HEK293 (cell line): ENCODE measurements around the gene EYS.

Experiments used
- CTCF ChIA-PET: fragments of 350-600 bp; formaldehyde crosslinking; extraction: SDS; loops from one replicate; lab custom pipeline; 2021; ENCODE audit warnings: antibody characterized with exemption; lab: Yijun Ruan, JAX
- POLR2A ChIA-PET: fragments of 300-600 bp; formaldehyde crosslinking; extraction: SDS; loops from one replicate; lab custom pipeline; 2020; ENCODE audit warnings: antibody characterized with exemption, inconsistent platforms; lab: Yijun Ruan, JAX
- H3K27ac ChIP-seq: fragments of 200-500 bp; sonication (Bioruptor generic); 2 replicates; pipeline ENCODE4 v1.5.1; 2014; ENCODE audit warnings: low read depth, low read length, control low read depth, inconsistent platforms; ENCODE audit errors: extremely low read depth
- H3K36me3 ChIP-seq, 2 experiments: fragments of 200-500 bp in 1 of 2; sonication (Bioruptor generic) in 1 of 2; 1 replicate in 1 of 2; 2 replicates in 1 of 2; pipeline ENCODE4 v1.5.1; 2014 to 2017; ENCODE audit warnings: inconsistent platforms in 2 of 2, low read length in 2 of 2; ENCODE audit not compliant: control insufficient read depth in 2 of 2, insufficient read depth in 1 of 2
- H3K4me1 ChIP-seq: fragments of 200-500 bp; sonication (Bioruptor generic); 2 replicates; pipeline ENCODE4 v1.5.1; 2014; ENCODE audit warnings: mild to moderate bottlenecking, low read length, inconsistent platforms; ENCODE audit not compliant: control insufficient read depth, insufficient read depth
- H3K4me3 ChIP-seq: 2 replicates; pipeline ENCODE4 v1.5.1; 2011; ENCODE audit warnings: low read depth, mild to moderate bottlenecking, control low read depth, low read length, moderate library complexity
- H3K9me3 ChIP-seq: fragments of 200-500 bp; sonication (Bioruptor generic); 2 replicates; pipeline ENCODE4 v1.5.1; 2014; ENCODE audit warnings: low read depth, low read length, inconsistent platforms; ENCODE audit not compliant: control insufficient read depth, insufficient read depth
- EGR2 ChIP-seq: fragments of 450-650 bp; formaldehyde crosslinking; IDR thresholded peaks from 2 replicates; pipeline ENCODE4 v1.5.1; 2016; ENCODE audit warnings: low read depth, missing biosample characterization, missing genetic modification characterization
- GLI2 ChIP-seq: fragments of 450-650 bp; formaldehyde crosslinking; IDR thresholded peaks from 2 replicates; pipeline ENCODE4; 2017; ENCODE audit warnings: missing biosample characterization, missing genetic modification characterization, low read depth, borderline replicate concordance
- OVOL3 ChIP-seq: fragments of 450-650 bp; formaldehyde crosslinking; IDR thresholded peaks from 2 replicates; pipeline ENCODE4 v1.5.1; 2016; ENCODE audit warnings: missing biosample characterization, missing genetic modification characterization
- REPIN1 ChIP-seq: fragments of 450-650 bp; formaldehyde crosslinking; IDR thresholded peaks from 2 replicates; pipeline ENCODE4 v1.5.1; 2017; ENCODE audit warnings: missing biosample characterization, missing genetic modification characterization, low read depth
- SP7 ChIP-seq: fragments of 450-650 bp; formaldehyde crosslinking; IDR thresholded peaks from 2 replicates; pipeline ENCODE4 v1.5.1; 2016; ENCODE audit warnings: missing biosample characterization, missing genetic modification characterization
- WT1 ChIP-seq: fragments of 450-650 bp; formaldehyde crosslinking; IDR thresholded peaks from 2 replicates; pipeline ENCODE4 v1.5.1; 2016; ENCODE audit warnings: missing biosample characterization, missing genetic modification characterization
- ZBTB11 ChIP-seq: fragments of 450-650 bp; formaldehyde crosslinking; conservative IDR thresholded peaks from 2 replicates; pipeline ENCODE4 v1.5.1; 2016; ENCODE audit warnings: low read depth, missing biosample characterization, missing genetic modification characterization
- ZBTB17 ChIP-seq: fragments of 450-650 bp; formaldehyde crosslinking; IDR thresholded peaks from 2 replicates; pipeline ENCODE4 v1.5.1; 2016; ENCODE audit warnings: missing biosample characterization, missing genetic modification characterization
- ZFP41 ChIP-seq: fragments of 450-650 bp; formaldehyde crosslinking; IDR thresholded peaks from 2 replicates; pipeline ENCODE4 v1.5.1; 2016; ENCODE audit warnings: missing biosample characterization, missing genetic modification characterization, borderline replicate concordance
- ZFP69B ChIP-seq: fragments of 450-650 bp; formaldehyde crosslinking; IDR thresholded peaks from 2 replicates; pipeline ENCODE4 v1.5.1; 2016; ENCODE audit warnings: missing biosample characterization, missing genetic modification characterization
- ZNF121 ChIP-seq: fragments of 450-650 bp; formaldehyde crosslinking; IDR thresholded peaks from 2 replicates; pipeline ENCODE4 v1.5.1; 2016; ENCODE audit warnings: missing biosample characterization, missing genetic modification characterization
- ZNF133 ChIP-seq: fragments of 450-650 bp; formaldehyde crosslinking; IDR thresholded peaks from 2 replicates; pipeline ENCODE4 v1.5.1; 2016; ENCODE audit warnings: missing biosample characterization, missing genetic modification characterization
- ZNF138 ChIP-seq: fragments of 450-650 bp; formaldehyde crosslinking; IDR thresholded peaks from 2 replicates; pipeline ENCODE4 v1.5.1; 2016; ENCODE audit warnings: missing biosample characterization, missing genetic modification characterization, borderline replicate concordance
- ZNF223 ChIP-seq: fragments of 450-650 bp; formaldehyde crosslinking; IDR thresholded peaks from 2 replicates; pipeline ENCODE4 v1.5.1; 2016; ENCODE audit warnings: missing biosample characterization, missing genetic modification characterization
- ZNF302 ChIP-seq: fragments of 450-650 bp; formaldehyde crosslinking; IDR thresholded peaks from 2 replicates; pipeline ENCODE4 v1.5.1; 2016; ENCODE audit warnings: missing biosample characterization, missing genetic modification characterization, low read depth
- ZNF341 ChIP-seq: fragments of 450-650 bp; formaldehyde crosslinking; IDR thresholded peaks from 2 replicates; pipeline ENCODE4; 2016; ENCODE audit warnings: low read depth, missing biosample characterization, missing genetic modification characterization
- ZNF362 ChIP-seq: fragments of 450-650 bp; formaldehyde crosslinking; IDR thresholded peaks from 2 replicates; pipeline ENCODE4 v1.5.1; 2016; ENCODE audit warnings: missing biosample characterization, missing genetic modification characterization
- ZNF416 ChIP-seq: fragments of 450-650 bp; formaldehyde crosslinking; IDR thresholded peaks from 2 replicates; pipeline ENCODE4 v1.5.1; 2016; ENCODE audit warnings: missing biosample characterization, missing genetic modification characterization
- ZNF488 ChIP-seq: fragments of 450-650 bp; formaldehyde crosslinking; IDR thresholded peaks from 2 replicates; pipeline ENCODE4 v1.5.1; 2016; ENCODE audit warnings: missing biosample characterization, missing genetic modification characterization
- ZNF791 ChIP-seq: fragments of 450-650 bp; formaldehyde crosslinking; IDR thresholded peaks from 2 replicates; pipeline ENCODE4 v1.5.1; 2016; ENCODE audit warnings: missing biosample characterization, missing genetic modification characterization
- ZNF830 ChIP-seq: fragments of 450-650 bp; IDR thresholded peaks from 2 replicates; pipeline ENCODE4 v1.5.0; 2018; ENCODE audit warnings: missing biosample characterization, missing genetic modification characterization, low read depth, mild to moderate bottlenecking, moderate library complexity
- ZNF843 ChIP-seq: fragments of 450-650 bp; formaldehyde crosslinking; IDR thresholded peaks from 2 replicates; pipeline ENCODE4 v1.5.1; 2016; ENCODE audit warnings: missing biosample characterization, missing genetic modification characterization
- TF ChIP-seq, protein P1 (sequence below): IDR thresholded peaks from 2 replicates; pipeline ENCODE4 v1.6.1; 2011; ENCODE audit warnings: mild to moderate bottlenecking, low read depth, low read length, borderline replicate concordance
- TF ChIP-seq, protein P2 (sequence below): fragments of 450-650 bp; formaldehyde crosslinking; IDR thresholded peaks from 2 replicates; pipeline ENCODE4 v1.5.1; 2016; ENCODE audit warnings: missing biosample characterization, missing genetic modification characterization
- TF ChIP-seq, protein P3 (sequence below): fragments of 450-650 bp; formaldehyde crosslinking; IDR thresholded peaks from 2 replicates; pipeline ENCODE4 v1.5.1; 2016; ENCODE audit warnings: missing biosample characterization, missing genetic modification characterization

Gene EYS

DNA sequence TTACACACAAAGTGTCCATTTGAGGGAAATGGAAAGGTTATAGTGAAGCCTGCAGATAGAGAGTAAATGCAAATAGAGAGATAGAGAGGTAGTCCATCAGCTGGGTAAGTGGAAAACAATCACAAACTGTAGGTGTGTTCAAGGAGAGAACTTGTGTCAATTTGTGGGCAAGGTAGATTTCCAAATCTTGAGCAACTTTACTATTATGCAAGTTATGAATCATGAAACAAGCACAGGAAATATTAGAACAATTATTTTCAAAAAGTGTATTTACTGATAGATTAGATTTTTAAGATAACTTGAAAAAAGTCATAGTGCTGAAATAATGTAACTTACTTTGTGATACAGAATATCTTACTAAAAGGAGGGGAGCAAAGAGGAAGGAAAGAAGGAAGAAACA lies 792.9 kb downstream of the EYS start (continued):
- TF ChIP-seq REPIN1 (tag by site-specific recombination) (no peak), ZNF223 (no peak), ZNF341 (tag by site-specific recombination) (no peak), ZNF830 (tag by site-specific recombination) (no peak), ZNF138 (tag by site-specific recombination) (no peak), SP7 (tag by site-specific recombination) (no peak), OVOL3 (tag by site-specific recombination) (no peak)
- TF ChIP-seq, protein P1, sequence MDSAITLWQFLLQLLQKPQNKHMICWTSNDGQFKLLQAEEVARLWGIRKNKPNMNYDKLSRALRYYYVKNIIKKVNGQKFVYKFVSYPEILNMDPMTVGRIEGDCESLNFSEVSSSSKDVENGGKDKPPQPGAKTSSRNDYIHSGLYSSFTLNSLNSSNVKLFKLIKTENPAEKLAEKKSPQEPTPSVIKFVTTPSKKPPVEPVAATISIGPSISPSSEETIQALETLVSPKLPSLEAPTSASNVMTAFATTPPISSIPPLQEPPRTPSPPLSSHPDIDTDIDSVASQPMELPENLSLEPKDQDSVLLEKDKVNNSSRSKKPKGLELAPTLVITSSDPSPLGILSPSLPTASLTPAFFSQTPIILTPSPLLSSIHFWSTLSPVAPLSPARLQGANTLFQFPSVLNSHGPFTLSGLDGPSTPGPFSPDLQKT, result no peak

DNA sequence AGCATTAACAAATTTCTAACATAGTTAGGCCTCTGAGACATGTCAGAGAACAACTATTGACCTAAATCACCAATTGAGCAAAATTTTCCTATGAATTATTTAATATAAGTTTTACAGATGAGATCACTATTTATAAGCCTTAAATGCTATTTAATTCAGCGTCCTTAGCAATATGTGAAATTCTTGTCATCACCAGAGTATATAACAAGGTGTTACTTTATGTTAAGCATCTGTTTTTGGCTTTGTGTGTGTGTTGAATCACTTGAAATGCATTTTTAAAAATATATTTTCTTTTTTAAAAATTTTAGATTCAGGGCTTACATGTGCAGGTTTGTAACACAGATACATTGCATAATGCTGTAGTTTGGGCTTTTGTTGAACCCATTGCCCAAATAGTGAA lies 794.1 kb downstream of the EYS start:
- Histone ChIP-seq H3K4me1 (no peaks in the 10 kb centered on the region), H3K36me3 (no peaks in the 10 kb centered on the region), H3K4me3 (no peak overlapping the region), H3K27ac (no peak overlapping the region), H3K9me3 (no peaks in the 10 kb centered on the region)
- ChIA-PET CTCF (no interaction called here), POLR2A (no interaction called here)
- TF ChIP-seq ZNF416 (tag by site-specific recombination) (no peak), WT1 (tag by site-specific recombination) (no peak), ZNF843 (no peak), EGR2 (tag by site-specific recombination) (no peak), ZNF362 (tag by site-specific recombination) (no peak), ZBTB11 (tag by site-specific recombination) (no peak), ZNF302 (tag by site-specific recombination) (no peak), ZNF830 (tag by site-specific recombination) (no peak), ZNF133 (no peak), ZNF791 (tag by site-specific recombination) (no peak), ZNF488 (tag by site-specific recombination) (no peak), ZFP69B (tag by site-specific recombination) (no peak), GLI2 (tag by site-specific recombination) (no peak), ZFP41 (tag by site-specific recombination) (no peak), ZNF121 (no peak), ZBTB17 (no peak)
- TF ChIP-seq, protein P2, sequence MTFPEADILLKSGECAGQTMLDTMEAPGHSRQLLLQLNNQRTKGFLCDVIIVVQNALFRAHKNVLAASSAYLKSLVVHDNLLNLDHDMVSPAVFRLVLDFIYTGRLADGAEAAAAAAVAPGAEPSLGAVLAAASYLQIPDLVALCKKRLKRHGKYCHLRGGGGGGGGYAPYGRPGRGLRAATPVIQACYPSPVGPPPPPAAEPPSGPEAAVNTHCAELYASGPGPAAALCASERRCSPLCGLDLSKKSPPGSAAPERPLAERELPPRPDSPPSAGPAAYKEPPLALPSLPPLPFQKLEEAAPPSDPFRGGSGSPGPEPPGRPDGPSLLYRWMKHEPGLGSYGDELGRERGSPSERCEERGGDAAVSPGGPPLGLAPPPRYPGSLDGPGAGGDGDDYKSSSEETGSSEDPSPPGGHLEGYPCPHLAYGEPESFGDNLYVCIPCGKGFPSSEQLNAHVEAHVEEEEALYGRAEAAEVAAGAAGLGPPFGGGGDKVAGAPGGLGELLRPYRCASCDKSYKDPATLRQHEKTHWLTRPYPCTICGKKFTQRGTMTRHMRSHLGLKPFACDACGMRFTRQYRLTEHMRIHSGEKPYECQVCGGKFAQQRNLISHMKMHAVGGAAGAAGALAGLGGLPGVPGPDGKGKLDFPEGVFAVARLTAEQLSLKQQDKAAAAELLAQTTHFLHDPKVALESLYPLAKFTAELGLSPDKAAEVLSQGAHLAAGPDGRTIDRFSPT (tag by site-specific recombination), result no peak
- TF ChIP-seq, protein P3, sequence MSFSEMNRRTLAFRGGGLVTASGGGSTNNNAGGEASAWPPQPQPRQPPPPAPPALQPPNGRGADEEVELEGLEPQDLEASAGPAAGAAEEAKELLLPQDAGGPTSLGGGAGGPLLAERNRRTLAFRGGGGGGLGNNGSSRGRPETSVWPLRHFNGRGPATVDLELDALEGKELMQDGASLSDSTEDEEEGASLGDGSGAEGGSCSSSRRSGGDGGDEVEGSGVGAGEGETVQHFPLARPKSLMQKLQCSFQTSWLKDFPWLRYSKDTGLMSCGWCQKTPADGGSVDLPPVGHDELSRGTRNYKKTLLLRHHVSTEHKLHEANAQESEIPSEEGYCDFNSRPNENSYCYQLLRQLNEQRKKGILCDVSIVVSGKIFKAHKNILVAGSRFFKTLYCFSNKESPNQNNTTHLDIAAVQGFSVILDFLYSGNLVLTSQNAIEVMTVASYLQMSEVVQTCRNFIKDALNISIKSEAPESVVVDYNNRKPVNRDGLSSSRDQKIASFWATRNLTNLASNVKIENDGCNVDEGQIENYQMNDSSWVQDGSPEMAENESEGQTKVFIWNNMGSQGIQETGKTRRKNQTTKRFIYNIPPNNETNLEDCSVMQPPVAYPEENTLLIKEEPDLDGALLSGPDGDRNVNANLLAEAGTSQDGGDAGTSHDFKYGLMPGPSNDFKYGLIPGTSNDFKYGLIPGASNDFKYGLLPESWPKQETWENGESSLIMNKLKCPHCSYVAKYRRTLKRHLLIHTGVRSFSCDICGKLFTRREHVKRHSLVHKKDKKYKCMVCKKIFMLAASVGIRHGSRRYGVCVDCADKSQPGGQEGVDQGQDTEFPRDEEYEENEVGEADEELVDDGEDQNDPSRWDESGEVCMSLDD (tag by site-specific recombination), result no peak
- TF ChIP-seq, all 188 proteins: peak for 0
